GM12892 (cell line): ENCODE results near the gene LCE2A.

ENCODE experiments used
- POLR2A ChIP-seq: IDR thresholded peaks from 2 replicates; pipeline ENCODE4 v1.6.1; 2011; ENCODE audit warnings: low read depth, low read length, control low read depth
- POLR2AphosphoS5 ChIP-seq: IDR thresholded peaks from 2 replicates; pipeline ENCODE4 v1.6.1; 2011; ENCODE audit warnings: low read depth, low read length, control low read depth

DNA sequence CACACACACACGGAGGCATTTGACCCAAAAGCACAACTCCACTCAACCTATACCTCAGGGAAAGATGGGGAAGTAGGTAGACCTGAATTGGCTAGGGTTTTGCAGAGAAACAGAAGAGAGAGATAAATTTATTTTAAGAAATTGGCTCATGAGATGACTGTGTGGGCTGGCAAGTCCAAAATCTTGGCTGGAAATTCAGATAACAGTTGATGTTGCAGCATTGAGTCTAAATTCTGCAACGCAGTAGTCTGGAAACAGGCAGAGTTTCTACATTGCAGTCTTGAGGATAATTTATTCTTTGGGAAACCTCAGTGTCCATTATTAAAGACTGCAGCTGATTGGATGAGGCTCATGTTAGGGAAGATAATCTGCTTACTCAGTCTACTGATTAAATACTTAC is 16.5 kb upstream of the LCE2A start:
- TF ChIP-seq POLR2AphosphoS5: no peak
- TF ChIP-seq POLR2A: no peak
